Left ventricle myocardium inferior (tissue), 1 donor: Measurements from ENCODE around the gene NHSL1. TPM values are rescaled to one million over a fixed set of nuclear protein-coding genes. Genes with fewer than 3 reads are reported as not detected.
A peak's percentile ranks its signal among the peaks of the same experiment; 100 is the strongest.

Experiments used
- DNase-seq: peaks from one replicate; pipeline ENCODE4 v3.0.0-alpha.2; 2020
- H3K27ac ChIP-seq: fragments of 200-600 bp; replicated peaks from 2 replicates; pipeline ENCODE4 v1.8.0; 2021
- H3K27me3 ChIP-seq: fragments of 200-600 bp; 2 replicates; pipeline ENCODE4 v1.8.0; 2021; ENCODE audit warnings: low read depth
- H3K36me3 ChIP-seq: fragments of 200-600 bp; 2 replicates; pipeline ENCODE4 v1.8.0; 2021
- H3K4me1 ChIP-seq: fragments of 200-600 bp; 2 replicates; pipeline ENCODE4 v1.8.0; 2021
- H3K4me3 ChIP-seq: fragments of 200-600 bp; 2 replicates; pipeline ENCODE4 v1.8.0; 2021; ENCODE audit warnings: mild to moderate bottlenecking, moderate library complexity
- H3K9me3 ChIP-seq: fragments of 200-600 bp; replicated peaks from 2 replicates; pipeline ENCODE4 v1.8.0; 2021
- intact Hi-C: fragments of 100-400 bp; cut with micrococcal nuclease; formaldehyde crosslinking; loops from one replicate; pipeline ENCODE4 v1.11.0; 2022
- total RNA-seq: library from RNA; stranded (reverse); fragmentation: NEBNext Ultra II Directional; extraction: Animal tissue kit (Norgen Biotek cat#: 25700); gene quantifications from one replicate; pipeline ENCODE4 v1.2.1, GENCODE V29; 2021
- TF ChIP-seq, protein P1 (sequence below): fragments of 200-600 bp; IDR thresholded peaks from 2 replicates; pipeline ENCODE4 v1.8.0; 2021; ENCODE audit warnings: antibody characterized with exemption, mild to moderate bottlenecking, borderline replicate concordance
- donor health status: DM: no; HTN: yes; CAD: no; lungs with severe emphysema.

Gene NHSL1
- total RNA-seq, 1 donor from 2014 or later, result 44.7 TPM

DNA sequence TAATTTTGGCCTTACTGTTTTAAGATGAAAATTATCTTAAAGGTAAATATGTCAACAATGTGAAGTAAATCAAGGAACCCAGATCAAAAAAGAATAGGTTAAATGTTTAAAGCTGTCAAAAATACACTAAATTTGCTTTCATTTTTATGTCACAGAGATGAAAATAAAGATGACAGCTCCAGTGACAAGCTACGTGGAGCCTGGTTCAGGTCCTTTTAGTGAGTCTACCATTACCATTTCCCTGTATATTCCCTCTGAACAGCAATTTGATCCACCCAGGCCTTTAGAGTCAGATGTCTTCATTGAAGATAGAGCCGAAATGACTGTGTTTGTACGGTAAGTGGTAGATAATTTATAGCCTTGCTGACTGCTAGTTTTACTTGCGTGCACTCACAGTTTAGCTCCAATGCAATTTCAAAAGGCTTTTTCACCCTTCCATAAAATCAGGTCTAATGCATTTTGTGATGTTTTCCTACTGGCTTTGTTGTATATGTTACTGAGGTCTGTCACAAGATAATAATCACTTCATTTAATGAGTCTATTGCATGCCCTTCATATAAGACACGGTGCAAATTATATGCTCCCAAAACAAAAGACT, 93.4 kb downstream of the NHSL1 start:
- Histone ChIP-seq H3K36me3 (peaks cover 52% of the 10 kb centered on the region), H3K27me3 (no peaks in the 10 kb centered on the region), H3K9me3 (no peaks in the 10 kb centered on the region), H3K27ac (peak overlapping the region; percentile 97), H3K4me1 (peaks cover 36% of the 10 kb centered on the region), H3K4me3 (no peak overlapping the region)
- no peak for DNase-seq
- TF ChIP-seq, protein P1, sequence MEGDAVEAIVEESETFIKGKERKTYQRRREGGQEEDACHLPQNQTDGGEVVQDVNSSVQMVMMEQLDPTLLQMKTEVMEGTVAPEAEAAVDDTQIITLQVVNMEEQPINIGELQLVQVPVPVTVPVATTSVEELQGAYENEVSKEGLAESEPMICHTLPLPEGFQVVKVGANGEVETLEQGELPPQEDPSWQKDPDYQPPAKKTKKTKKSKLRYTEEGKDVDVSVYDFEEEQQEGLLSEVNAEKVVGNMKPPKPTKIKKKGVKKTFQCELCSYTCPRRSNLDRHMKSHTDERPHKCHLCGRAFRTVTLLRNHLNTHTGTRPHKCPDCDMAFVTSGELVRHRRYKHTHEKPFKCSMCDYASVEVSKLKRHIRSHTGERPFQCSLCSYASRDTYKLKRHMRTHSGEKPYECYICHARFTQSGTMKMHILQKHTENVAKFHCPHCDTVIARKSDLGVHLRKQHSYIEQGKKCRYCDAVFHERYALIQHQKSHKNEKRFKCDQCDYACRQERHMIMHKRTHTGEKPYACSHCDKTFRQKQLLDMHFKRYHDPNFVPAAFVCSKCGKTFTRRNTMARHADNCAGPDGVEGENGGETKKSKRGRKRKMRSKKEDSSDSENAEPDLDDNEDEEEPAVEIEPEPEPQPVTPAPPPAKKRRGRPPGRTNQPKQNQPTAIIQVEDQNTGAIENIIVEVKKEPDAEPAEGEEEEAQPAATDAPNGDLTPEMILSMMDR, result no peak
- intact Hi-C loops, result loop anchor here (10.0 kb wide), 1 partner anchor 291 kb away; no protein-coding TSS in a partner anchor

DNA sequence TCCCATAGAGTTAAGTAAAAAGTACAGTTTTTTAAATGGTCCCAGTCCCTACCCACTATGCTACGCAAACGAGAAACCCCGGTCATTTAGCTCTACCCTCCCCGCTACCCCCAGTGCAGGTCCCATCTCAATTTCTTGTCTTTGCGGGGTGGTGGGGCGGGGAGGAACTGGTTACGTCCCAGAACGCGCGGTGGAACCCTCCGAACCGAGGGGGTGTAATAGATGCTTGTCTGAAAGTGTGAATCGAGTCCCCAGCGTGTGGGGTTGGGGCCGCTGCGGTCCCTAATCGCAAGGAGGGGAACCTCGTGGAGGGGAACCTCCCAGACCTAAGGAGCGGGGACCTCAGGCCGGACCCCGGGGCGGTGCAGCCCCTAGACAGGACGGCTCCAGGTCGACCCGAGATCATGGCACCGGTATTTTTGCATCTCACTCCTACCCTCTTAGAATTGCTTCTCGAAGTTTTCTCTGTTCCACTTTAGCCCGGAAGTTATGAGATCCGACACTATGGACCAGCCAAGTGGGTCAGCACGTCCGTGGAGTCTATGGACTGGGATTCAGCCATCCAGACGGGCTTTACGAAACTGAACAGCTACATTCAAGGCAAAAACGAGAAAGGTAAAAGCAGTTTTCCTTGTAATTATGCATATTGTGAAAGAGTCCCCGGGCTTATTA, 94.5 kb downstream of the NHSL1 start:
- TF ChIP-seq, protein P1, result no peak

DNA sequence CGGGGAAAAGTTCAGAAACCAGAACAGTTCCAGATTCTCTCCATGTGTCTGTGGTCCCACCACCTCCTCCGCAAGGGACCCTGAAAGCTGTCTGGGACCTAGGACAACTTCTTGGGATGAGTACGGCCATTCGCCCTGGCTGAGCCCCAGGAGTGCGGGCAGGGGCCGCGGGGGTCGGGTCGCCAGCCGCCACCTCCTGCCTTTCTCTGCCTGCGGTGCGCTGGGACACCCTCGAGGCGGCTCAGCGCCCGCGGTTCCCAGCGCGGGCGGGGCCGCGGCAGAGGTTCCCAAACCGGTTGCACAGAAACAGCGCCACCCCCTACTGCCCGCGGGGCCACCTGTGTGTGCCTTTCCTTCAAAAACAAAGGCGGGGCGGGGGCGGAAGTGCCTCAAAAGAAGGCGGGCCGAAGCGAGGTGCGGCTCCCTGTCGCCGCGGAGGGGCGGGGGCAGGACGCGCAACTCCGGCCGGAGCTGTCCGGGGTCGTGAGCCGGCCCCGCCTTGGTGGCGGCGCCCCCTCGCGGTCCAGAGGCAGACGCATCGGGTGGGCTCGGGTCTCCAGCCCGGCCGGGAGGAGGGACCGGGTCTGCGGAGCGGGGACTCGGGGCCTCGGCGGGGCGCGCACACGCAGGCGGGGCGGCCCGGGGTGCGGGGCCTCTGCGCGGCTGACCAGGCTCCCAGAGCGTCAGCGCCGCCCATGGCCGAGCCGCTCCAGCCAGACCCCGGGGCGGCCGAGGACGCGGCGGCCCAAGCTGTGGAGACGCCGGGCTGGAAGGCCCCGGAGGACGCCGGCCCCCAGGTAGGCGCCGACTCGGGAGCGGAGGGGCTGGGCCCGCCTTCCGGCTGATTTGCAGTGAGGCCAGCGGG, 95.3 kb downstream of the NHSL1 start, which contains the start of gene HEBP2:
Gene HEBP2 (plus strand): TSS at position 423 of the 865 bp plus-strand sequence. CDS start 273 bp downstream, at position 696.
- peaks cover 47% of the 10 kb centered on the region for H3K4me1 ChIP-seq
- TF ChIP-seq, protein P1, result peak; percentile 78
- intact Hi-C loops, result loop anchor here (10.0 kb wide), 1 partner anchor 289 kb away; no protein-coding TSS in a partner anchor

More for the DNA sequence above, 94.5 kb downstream of the NHSL1 start:
- Histone ChIP-seq H3K9me3 (no peaks in the 10 kb centered on the region), H3K36me3 (peaks cover 41% of the 10 kb centered on the region), H3K27me3 (no peaks in the 10 kb centered on the region), H3K27ac (peak overlapping the region; percentile 97), H3K4me1 (peaks cover 44% of the 10 kb centered on the region), H3K4me3 (peak overlapping the region; percentile 84)
- intact Hi-C loops, result loop anchor here (10.0 kb wide), 1 partner anchor 290 kb away; no protein-coding TSS in a partner anchor
- peak; percentile 29 for DNase-seq

DNA sequence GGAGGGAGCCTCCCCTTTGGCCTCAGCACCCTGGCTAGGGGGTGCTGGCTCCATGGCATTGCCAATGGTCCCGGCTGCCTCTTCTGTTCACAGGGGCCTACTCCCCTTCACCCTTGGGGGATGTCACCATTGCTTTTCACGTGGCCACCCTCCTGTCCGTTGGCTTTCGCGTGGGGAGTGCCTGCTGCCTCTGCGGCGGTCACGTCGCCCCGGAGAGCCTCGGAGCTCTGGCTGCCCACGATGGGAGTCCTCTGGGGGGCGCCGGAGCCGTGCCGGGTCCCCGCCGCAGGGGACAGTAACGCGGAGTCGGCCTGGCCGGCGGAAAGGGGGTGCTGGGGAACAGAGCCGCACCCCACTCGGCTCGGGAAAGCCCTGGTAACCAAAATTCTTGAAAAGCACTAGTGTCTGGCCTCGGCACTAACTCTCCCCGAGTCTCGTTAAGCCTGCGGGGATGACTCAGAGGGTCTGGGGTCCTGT, 95.9 kb downstream of the NHSL1 start:
- H3K4me1 ChIP-seq, result peaks cover 47% of the 10 kb centered on the region
- peak; percentile 44 for DNase-seq
- H3K27ac ChIP-seq, result peak overlapping the region; percentile 97
- H3K36me3 ChIP-seq, result peaks cover 28% of the 10 kb centered on the region
- H3K27me3 ChIP-seq, result no peaks in the 10 kb centered on the region
- intact Hi-C loops, result loop anchor here (10.0 kb wide), 1 partner anchor 289 kb away; no protein-coding TSS in a partner anchor
- H3K4me3 ChIP-seq, result peak overlapping the region; percentile 84
- TF ChIP-seq, protein P1, result peak; percentile 40
- no peaks in the 10 kb centered on the region for H3K9me3 ChIP-seq

More for the DNA sequence above, 95.3 kb downstream of the NHSL1 start, which contains the start of gene HEBP2:
- H3K27me3 ChIP-seq, result no peaks in the 10 kb centered on the region
- no peaks in the 10 kb centered on the region for H3K9me3 ChIP-seq
- peak within 1 kb of the TSS; percentile 97 for H3K27ac ChIP-seq
- peaks cover 34% of the 10 kb centered on the region for H3K36me3 ChIP-seq
- H3K4me3 ChIP-seq, result peak within 1 kb of the TSS; percentile 84
- DNase-seq, result peak; percentile 96

DNA sequence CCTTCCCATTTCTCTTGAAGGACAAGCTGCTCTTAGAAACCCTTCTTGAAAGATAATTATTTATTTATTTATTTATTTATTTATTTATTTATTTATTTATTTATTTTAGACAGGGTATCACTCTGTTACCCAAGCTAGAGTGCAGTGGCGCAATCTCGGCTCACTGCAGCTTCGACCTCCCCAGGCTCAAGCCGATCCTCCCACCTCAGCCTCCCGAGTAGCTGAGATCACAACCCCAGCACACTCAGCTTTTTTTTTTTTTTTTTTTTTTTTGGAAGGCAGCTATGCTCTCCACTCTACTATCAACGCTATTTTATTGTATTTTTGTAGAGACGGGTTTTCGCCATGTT, 96.5 kb downstream of the NHSL1 start:
- Histone ChIP-seq H3K4me1 (peaks cover 46% of the 10 kb centered on the region), H3K4me3 (peak overlapping the region; percentile 84), H3K36me3 (peaks cover 22% of the 10 kb centered on the region), H3K9me3 (no peaks in the 10 kb centered on the region), H3K27me3 (no peaks in the 10 kb centered on the region), H3K27ac (peak overlapping the region; percentile 97)
- DNase-seq, result no peak
- TF ChIP-seq, protein P1, result no peak
- intact Hi-C loops, result loop anchor here (10.0 kb wide), 1 partner anchor 288 kb away; no protein-coding TSS in a partner anchor
